ENCODE data around the gene C3orf20. TPM values are rescaled to one million over a fixed set of nuclear protein-coding genes. Genes with fewer than 3 reads are reported as not detected.

The C3orf20 gene
- total and polyA plus RNA-seq, 9 of the 15 experiments (the other 6 are each of a cell fraction or from before 2014, with no cell fraction given): 0.04 TPM; not detected in 8

DNA sequence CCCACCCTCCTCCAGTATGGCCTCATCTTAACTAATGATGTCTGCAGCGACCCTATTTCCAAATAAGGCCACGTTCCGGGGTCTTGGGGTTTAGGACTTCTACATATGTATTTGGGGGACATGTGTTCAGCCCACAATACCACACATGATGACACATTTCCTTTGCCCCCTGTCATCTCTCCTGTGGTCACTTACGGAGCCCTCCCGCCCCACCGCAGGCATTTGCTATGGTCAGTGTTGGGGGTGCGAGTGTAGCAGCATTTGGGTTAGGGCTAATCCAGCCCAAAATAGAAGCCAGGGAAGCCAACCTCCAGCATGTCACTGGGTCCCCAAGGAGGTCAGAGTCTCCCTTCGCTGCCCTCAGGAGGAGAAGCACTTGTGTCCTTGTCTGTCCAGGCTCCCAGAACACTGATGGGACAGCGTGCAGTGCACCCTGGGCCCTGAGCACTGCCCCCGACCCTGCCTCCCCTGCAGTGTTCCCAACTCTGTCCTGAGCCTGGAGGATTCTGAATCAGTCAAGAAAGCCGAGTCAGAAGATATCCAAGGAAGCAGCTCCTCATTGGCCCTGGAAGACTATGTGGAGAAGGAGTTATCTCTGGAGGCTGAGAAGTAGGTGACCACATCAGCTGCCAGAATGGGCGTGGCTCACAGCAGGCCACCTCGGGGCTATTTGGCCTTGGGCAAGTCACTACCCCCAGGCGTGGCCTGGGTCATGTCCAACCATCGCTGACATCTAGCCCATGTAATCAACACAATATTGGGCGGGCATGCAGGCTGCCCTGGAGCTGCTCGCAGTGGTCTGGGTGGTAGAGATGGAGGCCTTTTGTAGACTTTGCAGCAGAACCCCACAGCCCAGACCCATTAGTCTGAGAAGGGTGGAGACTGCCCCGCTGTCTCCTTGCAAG lies 96.9 kb downstream of the C3orf20 start:
- ChIA-PET POLR2A (interaction anchor here (0.6 to 1.7 kb wide), 3 partner anchors 10 to 1918 kb away, joined by 3 to 4 read pairs (median 3); no protein-coding TSS in a partner anchor), CTCF (ENCODE audit: low intra/inter-chr PET ratio) (interaction anchor here (0.8 kb wide), 1 partner anchor 139 kb away, joined by 3 read pairs; no protein-coding TSS in a partner anchor)
- WGBS (ENCODE audit: insufficient coverage, low coverage, missing lambda C conversion rate): 13% methylated on average over 18 of the region's 18 CpGs
- Histone ChIP-seq H3K4me2 (ENCODE audit: insufficient read depth, low read length) (no peak overlapping the region), H3K4me3 (no peak overlapping the region), H3K4me1 (replicated peaks in 1 of 2; ENCODE audit: control insufficient read depth in 2 of 2, insufficient read depth in 2 of 2, low read length in 2 of 2) (peaks cover 0 to 8% of the 10 kb centered on the region in 2 experiments; a peak in 2 of 5 replicates), H3K9me3 (replicated peaks; ENCODE audit: control insufficient read depth, insufficient read depth, low read depth, low read length) (no peaks in the 10 kb centered on the region), H3K27ac (ENCODE audit: extremely low read depth, low read depth, low read length) (no peak overlapping the region), H3K36me3 (ENCODE audit: control insufficient read depth, insufficient read depth, low read length) (no peaks in the 10 kb centered on the region), H3K79me2 (ENCODE audit: control insufficient read depth, insufficient read depth, low read length) (no peaks in the 10 kb centered on the region), H3K9ac (ENCODE audit: insufficient read depth in 1 of 2, low read depth in 2 of 2, low read length in 2 of 2) (0 out of 4 replicates have a peak overlapping the region, but pooled peaks of 1 of the 2 experiments have one; percentile 38), H2AFZ (ENCODE audit: low read depth, low read length) (no peak overlapping the region), H4K20me1 (replicated peaks; ENCODE audit: control insufficient read depth, insufficient read depth, low read length) (peaks cover 3% of the 10 kb centered on the region; the same call in 1 of the 2 replicates), H3K27me3 (ENCODE audit: control insufficient read depth in 2 of 2, insufficient read depth in 2 of 2, low read length in 2 of 2) (peaks cover 37 to 81% of the 10 kb centered on the region in 2 experiments; a peak in 4 of 5 replicates), H3K9me1 (ENCODE audit: control insufficient read depth, insufficient read depth, low read length) (peaks cover 4% of the 10 kb centered on the region)
- no TSS peak for BruUV-seq (replicated peaks)
- TF ChIP-seq TFAP4 (CRISPR knock-in tag; IDR thresholded peaks at IDR 0.05; ENCODE audit: borderline replicate concordance): peak; percentile 66; the same call in 1 of the 2 replicates
- no peak for TF ChIP-seq WHSC1 (IDR thresholded peaks at IDR 0.05; ENCODE audit: low read length)
- TF ChIP-seq, protein P1, sequence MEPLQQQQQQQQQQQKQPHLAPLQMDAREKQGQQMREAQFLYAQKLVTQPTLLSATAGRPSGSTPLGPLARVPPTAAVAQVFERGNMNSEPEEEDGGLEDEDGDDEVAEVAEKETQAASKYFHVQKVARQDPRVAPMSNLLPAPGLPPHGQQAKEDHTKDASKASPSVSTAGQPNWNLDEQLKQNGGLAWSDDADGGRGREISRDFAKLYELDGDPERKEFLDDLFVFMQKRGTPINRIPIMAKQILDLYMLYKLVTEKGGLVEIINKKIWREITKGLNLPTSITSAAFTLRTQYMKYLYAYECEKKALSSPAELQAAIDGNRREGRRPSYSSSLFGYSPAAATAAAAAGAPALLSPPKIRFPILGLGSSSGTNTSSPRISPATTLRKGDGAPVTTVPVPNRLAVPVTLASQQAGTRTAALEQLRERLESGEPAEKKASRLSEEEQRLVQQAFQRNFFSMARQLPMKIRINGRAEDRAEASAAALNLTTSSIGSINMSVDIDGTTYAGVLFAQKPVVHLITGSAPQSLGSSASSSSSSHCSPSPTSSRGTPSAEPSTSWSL (CRISPR knock-in tag; IDR thresholded peaks at IDR 0.05; ENCODE audit: borderline replicate concordance): no peak
- in situ Hi-C loops (cut with MboI) (no loop called here), intact Hi-C loops (cut with micrococcal nuclease) (no loop called here)
- peak; percentile 49 for ATAC-seq
- peak; percentile 38 to 48 (median 42) for DNase-seq (ENCODE audit: extremely low read depth in 1 of 4, low spot score in 3 of 4)
- FAIRE-seq: no peak
